Naive thymus-derived CD4-positive, alpha-beta T cell (primary cell): ENCODE results near the gene SAMD11. TPM values are rescaled to one million over a fixed set of nuclear protein-coding genes. Genes with fewer than 3 reads are reported as not detected.

Source experiments
- ATAC-seq: fragments of 150-1000 bp; cut with Tn5 transposase; 2 replicates; pipeline ENCODE4 v1.10.0; 2021; ENCODE audit warnings: mild to moderate bottlenecking, moderate library complexity
- CTCF ChIA-PET: fragments of 350-600 bp; sonication (Branson Sonifier 250); formaldehyde crosslinking; loops from one replicate; lab custom pipeline; 2021; ENCODE audit warnings: antibody characterized with exemption; lab: Charles Lee
- POLR2A ChIA-PET: fragments of 350-600 bp; sonication (Branson Sonifier 250); formaldehyde crosslinking; loops from one replicate; lab custom pipeline; 2021; ENCODE audit warnings: antibody characterized with exemption, inconsistent platforms; lab: Charles Lee
- DNase-seq, 9 donors: peaks; one replicate each; pipeline versions ENCODE4 v3.0.0 to v3.0.0-alpha.2; 2020 to 2022; ENCODE audit warnings: mixed read lengths in 1 of 9
- H3K27ac ChIP-seq: one replicate; pipeline ENCODE4 v1.7.0; 2013; ENCODE audit warnings: mild to moderate bottlenecking, low read depth, low read length, moderate library complexity
- H3K27me3 ChIP-seq, 2 donors: one replicate each; pipeline ENCODE4 v1.7.0; 2013; ENCODE audit warnings: low read length in 2 of 2, mild to moderate bottlenecking in 2 of 2, moderate library complexity in 2 of 2; ENCODE audit not compliant: control insufficient read depth in 2 of 2, insufficient read depth in 2 of 2
- H3K36me3 ChIP-seq, 3 experiments: 1 replicate in 2 of 3; 2 replicates in 1 of 3; pipeline ENCODE4 v1.7.0; 2013; ENCODE audit warnings: low read length in 3 of 3, mild to moderate bottlenecking in 3 of 3, moderate library complexity in 1 of 3; ENCODE audit not compliant: insufficient read depth in 3 of 3, control insufficient read depth in 2 of 3
- H3K4me1 ChIP-seq, 2 donors: one replicate each; pipeline ENCODE4 v1.7.0; 2013; ENCODE audit warnings: low read length in 2 of 2, mild to moderate bottlenecking in 2 of 2, moderate library complexity in 1 of 2; ENCODE audit not compliant: control insufficient read depth in 2 of 2, insufficient read depth in 2 of 2
- H3K4me3 ChIP-seq: 2 replicates; pipeline ENCODE4 v1.7.0; 2013; ENCODE audit warnings: mild to moderate bottlenecking, low read length
- H3K9me3 ChIP-seq, 3 experiments: 1 replicate in 2 of 3; 2 replicates in 1 of 3; pipeline ENCODE4 v1.7.0; 2013; ENCODE audit warnings: low read length in 3 of 3; ENCODE audit not compliant: control insufficient read depth in 2 of 3
- H3K27ac Mint-ChIP-seq, 9 donors: one replicate each; pipeline ENCODE4 v1.8.0; 2020 to 2022; ENCODE audit warnings: mixed read lengths in 9 of 9, mild to moderate bottlenecking in 8 of 9, moderate library complexity in 5 of 9, inconsistent platforms in 2 of 9
- H3K27me3 Mint-ChIP-seq, 5 donors: one replicate each; pipeline ENCODE4 v1.8.0; 2021 to 2022; ENCODE audit warnings: mixed read lengths in 5 of 5, mild to moderate bottlenecking in 1 of 5
- H3K36me3 Mint-ChIP-seq, 5 donors: one replicate each; pipeline ENCODE4 v1.8.0; 2020 to 2022; ENCODE audit warnings: mixed read lengths in 5 of 5, mild to moderate bottlenecking in 3 of 5, inconsistent platforms in 1 of 5
- H3K4me1 Mint-ChIP-seq, 7 donors: one replicate each; pipeline ENCODE4 v1.8.0; 2020 to 2022; ENCODE audit warnings: mixed read lengths in 7 of 7, mild to moderate bottlenecking in 3 of 7, inconsistent platforms in 1 of 7
- H3K4me3 Mint-ChIP-seq, 10 donors: one replicate each; pipeline ENCODE4 v1.8.0; 2020 to 2022; ENCODE audit warnings: mild to moderate bottlenecking in 10 of 10, mixed read lengths in 10 of 10, moderate library complexity in 6 of 10, inconsistent platforms in 2 of 10
- H3K9me3 Mint-ChIP-seq, 11 donors: one replicate each; pipeline ENCODE4 v1.8.0; 2020 to 2022; ENCODE audit warnings: mixed read lengths in 11 of 11, mild to moderate bottlenecking in 4 of 11, inconsistent platforms in 1 of 11, moderate library complexity in 1 of 11
- intact Hi-C, 2 donors: fragments of 100-400 bp; cut with micrococcal nuclease; formaldehyde crosslinking; loops; one replicate each; pipeline ENCODE4 v1.15.1; 2023
- polyA plus RNA-seq, 2 donors: library from polyadenylated mRNA; unstranded; fragments of 300-500 nt; fragmentation: Illumina TruSeq; gene quantifications; one replicate each; pipeline ENCODE4 v1.2.3, GENCODE V29; 2021
- total RNA-seq, 6 experiments: library from RNA in 5 of 6; stranded (reverse) in 5 of 6; gene quantifications; 1 replicate in 5 of 6; 2 replicates in 1 of 6; pipeline ENCODE4 v1.2.3 and lab custom pipeline; 2021 to 2026

SAMD11 gene
- total and polyA plus RNA-seq, 7 experiments from 2014 or later, result 0.10 to 0.24 TPM; not detected in 5

GRCh38 chr1:917466-918091 lies 6.1 kb upstream of the SAMD11 start:
- CTCF ChIA-PET, result no interaction called here
- H3K4me3 Mint-ChIP-seq, result no peak overlapping the region

GRCh38 chr1:918353-918752 lies 5.4 kb upstream of the SAMD11 start:
- Mint-ChIP-seq H3K36me3 (peaks cover 0 to 3% (median 0%) of the 10 kb centered on the region in 5 donors), H3K27me3 (peaks cover 24 to 47% (median 37%) of the 10 kb centered on the region in 5 donors), H3K4me1 (peaks cover 6 to 19% (median 14%) of the 10 kb centered on the region in 7 donors), H3K9me3 (no peaks in the 10 kb centered on the region), H3K4me3 (peak overlapping the region in 1 of 10 donors; percentile 54), H3K27ac (no peak overlapping the region)
- DNase-seq, result no peak
- Histone ChIP-seq H3K4me1 (peaks cover 4 to 19% of the 10 kb centered on the region in 2 donors), H3K27ac (no peak overlapping the region), H3K36me3 (no peaks in the 10 kb centered on the region), H3K27me3 (peaks cover 0 to 17% of the 10 kb centered on the region in 2 donors), H3K9me3 (no peaks in the 10 kb centered on the region), H3K4me3 (no peak overlapping the region)
- POLR2A ChIA-PET, result no interaction called here
- ATAC-seq, result no peak
- intact Hi-C loops, result no loop called here
- CTCF ChIA-PET, result no interaction called here

More at GRCh38 chr1:917466-918091, 6.1 kb upstream of the SAMD11 start:
- Histone ChIP-seq H3K27ac (no peak overlapping the region), H3K4me1 (peaks cover 4 to 11% of the 10 kb centered on the region in 2 donors), H3K36me3 (no peaks in the 10 kb centered on the region), H3K9me3 (no peaks in the 10 kb centered on the region), H3K4me3 (no peak overlapping the region), H3K27me3 (peaks cover 0 to 11% of the 10 kb centered on the region in 2 donors)
- H3K4me1 Mint-ChIP-seq, result peaks cover 8 to 18% (median 11%) of the 10 kb centered on the region in 7 donors
- intact Hi-C loops, result no loop called here
- no peak for ATAC-seq
- no peaks in the 10 kb centered on the region for H3K9me3 Mint-ChIP-seq
- peaks cover 23 to 49% (median 32%) of the 10 kb centered on the region in 5 donors for H3K27me3 Mint-ChIP-seq
- peaks cover 0 to 3% (median 0%) of the 10 kb centered on the region in 5 donors for H3K36me3 Mint-ChIP-seq
- no peak overlapping the region for H3K27ac Mint-ChIP-seq
- POLR2A ChIA-PET, result no interaction called here
- DNase-seq, result no peak

GRCh38 chr1:918843-919242 lies 4.9 kb upstream of the SAMD11 start:
- peak overlapping the region in 1 of 10 donors; percentile 54 for H3K4me3 Mint-ChIP-seq
- no peaks in the 10 kb centered on the region for H3K9me3 Mint-ChIP-seq
- POLR2A ChIA-PET, result no interaction called here
- H3K36me3 ChIP-seq, result no peaks in the 10 kb centered on the region
- intact Hi-C loops, result no loop called here
- H3K27ac ChIP-seq, result no peak overlapping the region
- DNase-seq, result no peak
- H3K27ac Mint-ChIP-seq, result no peak overlapping the region
- no peaks in the 10 kb centered on the region for H3K9me3 ChIP-seq
- H3K4me3 ChIP-seq, result no peak overlapping the region
- peaks cover 6 to 20% (median 15%) of the 10 kb centered on the region in 7 donors for H3K4me1 Mint-ChIP-seq
- H3K27me3 Mint-ChIP-seq, result peaks cover 26 to 45% (median 39%) of the 10 kb centered on the region in 5 donors
- CTCF ChIA-PET, result interaction anchor here (1.7 kb wide), 1 partner anchor 14 kb away, joined by 3 read pairs; no protein-coding TSS in a partner anchor
- no peak for ATAC-seq
- peaks cover 4 to 21% of the 10 kb centered on the region in 2 donors for H3K4me1 ChIP-seq
- H3K27me3 ChIP-seq, result peaks cover 0 to 21% of the 10 kb centered on the region in 2 donors
- peaks cover 0 to 3% (median 0%) of the 10 kb centered on the region in 5 donors for H3K36me3 Mint-ChIP-seq

- ChIA-PET POLR2A (no interaction called here), CTCF (interaction anchor here (1.7 kb wide), 1 partner anchor 14 kb away, joined by 3 read pairs; no protein-coding TSS in a partner anchor)
- peaks cover 6 to 20% (median 15%) of the 10 kb centered on the region in 7 donors for H3K4me1 Mint-ChIP-seq
- H3K27ac Mint-ChIP-seq, result no peak overlapping the region
- DNase-seq (no peak), ATAC-seq (no peak)
- H3K9me3 Mint-ChIP-seq, result no peaks in the 10 kb centered on the region
- no peaks in the 10 kb centered on the region for H3K36me3 ChIP-seq
- no peak overlapping the region for H3K4me3 Mint-ChIP-seq
- intact Hi-C loops, result no loop called here
- H3K4me1 ChIP-seq, result peaks cover 4 to 21% of the 10 kb centered on the region in 2 donors
- H3K27me3 ChIP-seq, result peaks cover 0 to 21% of the 10 kb centered on the region in 2 donors
- H3K4me3 ChIP-seq, result no peak overlapping the region
- H3K9me3 ChIP-seq, result no peaks in the 10 kb centered on the region
- peaks cover 26 to 42% (median 39%) of the 10 kb centered on the region in 5 donors for H3K27me3 Mint-ChIP-seq
- no peak overlapping the region for H3K27ac ChIP-seq
- H3K36me3 Mint-ChIP-seq, result peaks cover 0 to 3% (median 0%) of the 10 kb centered on the region in 5 donors
These were observed 4.4 kb upstream of the SAMD11 start for GRCh38 chr1:919271-919872.

GRCh38 chr1:920010-920409 lies 3.7 kb upstream of the SAMD11 start:
- Mint-ChIP-seq H3K27me3 (peaks cover 26 to 42% (median 38%) of the 10 kb centered on the region in 5 donors), H3K27ac (no peak overlapping the region), H3K4me3 (peak overlapping the region in 1 of 10 donors; percentile 52), H3K4me1 (peaks cover 6 to 20% (median 15%) of the 10 kb centered on the region in 7 donors), H3K36me3 (peaks cover 0 to 3% (median 0%) of the 10 kb centered on the region in 5 donors), H3K9me3 (no peaks in the 10 kb centered on the region)
- intact Hi-C loops, result no loop called here
- ChIA-PET POLR2A (no interaction called here), CTCF (interaction anchor here (1.7 kb wide), 1 partner anchor 15 kb away, joined by 3 read pairs; no protein-coding TSS in a partner anchor)
- Histone ChIP-seq H3K4me3 (no peak overlapping the region), H3K27ac (no peak overlapping the region), H3K36me3 (no peaks in the 10 kb centered on the region), H3K27me3 (peaks cover 0 to 21% of the 10 kb centered on the region in 2 donors), H3K9me3 (no peaks in the 10 kb centered on the region), H3K4me1 (peaks cover 4 to 21% of the 10 kb centered on the region in 2 donors)
- ATAC-seq, result no peak
- DNase-seq, result no peak

- Mint-ChIP-seq H3K9me3 (no peaks in the 10 kb centered on the region), H3K36me3 (peaks cover 0 to 3% (median 0%) of the 10 kb centered on the region in 5 donors), H3K27ac (no peak overlapping the region), H3K27me3 (peaks cover 26 to 42% (median 37%) of the 10 kb centered on the region in 5 donors), H3K4me1 (peaks cover 6 to 20% (median 15%) of the 10 kb centered on the region in 7 donors), H3K4me3 (peak overlapping the region in 6 of 10 donors; percentile 9 to 67 (median 52))
- ChIA-PET POLR2A (no interaction called here), CTCF (interaction anchor here (1.7 kb wide), 1 partner anchor 16 kb away, joined by 3 read pairs; no protein-coding TSS in a partner anchor)
- Histone ChIP-seq H3K36me3 (no peaks in the 10 kb centered on the region), H3K4me3 (no peak overlapping the region), H3K4me1 (peaks cover 4 to 21% of the 10 kb centered on the region in 2 donors), H3K27ac (no peak overlapping the region), H3K9me3 (no peaks in the 10 kb centered on the region), H3K27me3 (peaks cover under 1 to 21% of the 10 kb centered on the region in 2 donors)
- no peak for DNase-seq
- no peak for ATAC-seq
- intact Hi-C loops, result no loop called here
These were observed 3.2 kb upstream of the SAMD11 start for GRCh38 chr1:920521-920920.
